GM18868 (cell line): Measurements from ENCODE around the gene LDHAL6A.

ENCODE experiments used
- ATAC-seq: cut with Tn5 transposase; IDR thresholded peaks from one replicate; pipeline ENCODE4 v1.9.1; 2021; ENCODE audit warnings: mild to moderate bottlenecking, moderate library complexity; ENCODE audit not compliant: unreplicated experiment

The LDHAL6A gene

GRCh38 chr11:18490319-18490718 is 34.7 kb downstream of the LDHAL6A start:
- ATAC-seq = no peak

GRCh38 chr11:18490736-18491485 is 35.3 kb downstream of the LDHAL6A start:
- ATAC-seq = no peak

DNA sequence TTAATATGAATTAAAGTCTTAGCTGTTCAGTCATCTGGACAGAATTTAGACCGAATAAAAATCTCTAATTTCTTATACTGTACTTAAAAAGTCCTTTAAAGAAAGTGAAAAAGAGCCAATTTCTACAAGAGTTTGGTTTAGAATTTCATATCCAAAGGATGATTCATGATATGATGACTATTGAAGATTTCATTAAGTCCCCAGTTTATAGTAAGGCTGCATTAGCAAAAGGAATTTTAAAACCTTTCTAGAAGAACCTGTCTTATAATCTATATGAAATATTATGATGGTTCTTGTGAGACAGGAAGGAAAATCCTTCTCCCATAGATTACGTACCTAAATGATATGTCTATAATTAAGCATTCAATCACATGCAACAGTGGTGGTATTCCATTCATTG is 36.3 kb downstream of the LDHAL6A start:
- ATAC-seq = no peak

DNA sequence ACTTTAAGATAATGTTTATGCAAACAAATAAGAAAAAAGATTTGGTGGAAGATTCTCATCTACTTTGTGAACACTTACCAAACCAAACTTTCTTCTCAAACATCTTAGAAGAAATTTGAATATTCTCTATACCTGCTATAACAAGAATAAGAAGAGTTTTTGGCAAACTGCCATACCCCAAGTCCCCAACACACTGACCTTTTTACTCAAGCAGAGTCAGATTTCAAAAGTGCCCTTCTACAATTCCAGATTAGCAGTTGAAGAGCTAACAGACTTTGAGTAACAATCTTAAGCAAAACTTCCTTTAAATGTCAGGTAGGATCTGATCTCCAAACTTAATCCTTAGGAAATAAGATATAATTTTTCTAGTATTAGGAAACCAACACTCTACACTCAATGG is 37.2 kb downstream of the LDHAL6A start:
- no peak for ATAC-seq

DNA sequence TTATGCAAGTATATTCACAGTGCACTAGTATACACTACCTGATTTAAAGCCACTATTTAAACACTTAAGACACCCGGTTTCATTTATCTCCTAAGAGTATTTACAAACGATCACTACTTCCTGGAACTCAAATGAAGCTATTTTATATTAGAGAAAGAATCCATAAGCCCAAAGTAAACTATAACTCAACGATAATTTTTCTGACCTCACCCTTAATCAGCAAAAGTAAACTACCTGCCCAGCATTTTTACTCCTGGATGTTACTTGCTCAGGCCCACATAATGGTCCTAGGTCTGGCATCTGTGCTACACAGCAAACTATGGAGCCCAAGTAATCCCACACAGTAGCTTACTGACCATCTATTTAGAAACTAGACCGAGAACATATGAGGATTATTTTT is 37.7 kb downstream of the LDHAL6A start:
- ATAC-seq = no peak

DNA sequence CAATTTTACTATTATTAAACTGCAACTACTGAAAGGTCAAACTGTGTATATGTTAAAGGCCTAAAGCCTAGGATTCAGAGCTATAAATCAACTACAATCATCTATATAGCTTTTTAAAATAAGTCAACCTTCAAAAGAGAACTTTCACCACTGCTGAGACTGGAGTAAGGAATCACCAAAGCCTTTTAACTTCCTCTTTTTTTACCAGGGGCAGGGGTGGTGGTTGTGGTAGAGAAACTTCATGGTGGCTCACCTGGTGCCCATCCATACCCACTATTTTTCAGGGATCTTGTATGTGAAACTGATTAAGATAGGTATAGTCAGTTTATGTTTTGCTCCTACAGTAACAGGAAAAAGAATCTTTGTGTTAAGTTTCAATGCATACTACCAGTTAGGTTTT is 39.6 kb downstream of the LDHAL6A start:
- no peak for ATAC-seq

GRCh38 chr11:18495703-18496102 is 40.0 kb downstream of the LDHAL6A start:
- no peak for ATAC-seq

GRCh38 chr11:18498039-18498438 is 42.4 kb downstream of the LDHAL6A start:
- no peak for ATAC-seq

DNA sequence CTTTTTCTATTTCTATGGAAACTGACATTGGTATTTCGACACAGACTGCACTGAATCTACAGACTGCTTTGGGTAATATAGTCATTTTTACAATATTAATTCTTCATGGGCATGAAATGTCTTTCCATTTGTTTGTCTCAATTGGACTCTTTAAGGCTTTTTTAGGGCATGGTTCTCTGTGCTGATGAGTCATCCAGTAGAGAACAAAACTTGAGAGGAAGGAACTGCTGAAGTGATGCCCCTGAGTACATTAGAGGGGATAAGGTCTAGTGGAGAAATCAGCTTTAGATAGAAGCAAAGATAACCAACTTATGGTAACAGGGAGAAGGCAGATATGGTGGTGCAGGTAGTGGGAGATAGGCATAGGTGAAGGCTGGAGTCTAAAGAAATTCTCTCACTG is 46.0 kb downstream of the LDHAL6A start:
- ATAC-seq = no peak

DNA sequence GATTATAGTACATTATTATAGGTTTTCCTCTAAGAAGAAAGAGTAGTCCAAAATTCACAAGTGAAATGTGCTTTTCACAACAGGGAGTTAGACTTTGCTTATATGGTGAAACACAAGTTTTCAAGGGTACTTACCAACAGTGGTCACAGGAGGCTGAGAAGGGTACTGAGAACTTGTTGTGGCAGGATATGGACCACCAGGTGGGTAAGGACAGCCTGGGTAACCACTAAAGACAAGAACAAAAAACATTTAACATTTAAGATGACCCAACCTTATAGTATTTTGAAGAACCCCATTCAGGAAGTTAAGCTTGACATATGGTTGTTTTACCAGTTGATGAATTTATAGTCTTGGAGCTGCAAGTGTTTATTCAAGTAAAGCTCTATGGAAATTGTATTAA is 46.7 kb downstream of the LDHAL6A start:
- ATAC-seq = no peak

GRCh38 chr11:18521122-18521521 is 65.5 kb downstream of the LDHAL6A start:
- ATAC-seq = no peak

DNA sequence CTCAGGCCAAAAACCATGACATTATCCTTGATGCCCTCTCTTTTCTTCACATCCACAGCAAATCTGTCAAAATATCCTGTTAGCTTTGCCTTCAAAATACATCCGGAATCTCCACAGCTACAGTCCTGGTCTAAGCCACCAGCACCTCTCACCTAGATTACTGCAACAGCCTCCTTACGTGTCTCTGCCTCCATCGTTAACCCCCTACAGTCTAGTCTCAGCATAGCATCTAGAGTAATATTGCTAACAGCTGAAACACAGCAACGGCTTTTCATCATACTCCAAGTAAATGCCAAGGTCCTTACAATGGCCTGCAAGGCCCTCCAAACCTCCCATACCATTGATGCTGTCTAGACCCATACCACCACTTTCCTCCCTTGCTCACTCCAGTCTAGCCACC is 66.7 kb downstream of the LDHAL6A start:
- no peak for ATAC-seq

- ATAC-seq = no peak
Observed at GRCh38 chr11:18523084-18523483, 67.4 kb downstream of the LDHAL6A start.

DNA sequence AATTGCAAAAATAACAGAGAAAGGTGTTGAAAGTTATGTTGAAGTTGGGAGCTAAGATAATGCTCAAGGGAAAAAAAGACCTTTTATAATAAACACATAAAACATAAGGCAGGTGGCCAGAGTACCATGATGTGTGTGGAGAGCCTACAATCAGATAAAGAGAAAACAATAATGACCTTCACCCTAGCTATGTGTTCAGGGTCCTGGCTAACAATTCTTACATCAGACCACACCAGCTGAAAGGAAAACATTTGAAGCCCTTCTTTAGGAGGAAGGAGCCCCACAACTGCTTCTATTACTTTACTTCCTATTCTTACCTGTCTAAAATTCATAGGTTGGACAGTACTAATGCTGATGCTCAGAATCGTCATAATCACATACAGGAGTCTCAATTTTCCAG is 68.6 kb downstream of the LDHAL6A start:
- no peak for ATAC-seq

- ATAC-seq = no peak
Observed at GRCh38 chr11:18526130-18526520, 70.5 kb downstream of the LDHAL6A start.

- ATAC-seq = peak; percentile 93
Observed at GRCh38 chr11:18526521-18527296, 71.1 kb downstream of the LDHAL6A start, which contains the start of gene TSG101. TSG101 (minus strand) TSS chr11:18526942; CDS start chr11:18526816, 126 bp downstream.

GRCh38 chr11:18527512-18527911 is 71.9 kb downstream of the LDHAL6A start:
- ATAC-seq = no peak
